Sigmoid colon (tissue), 4 donors: ENCODE measurements around the gene SETBP1.

Source experiments
- CTCF ChIP-seq, 4 experiments: fragments of 450-650 bp in 3 of 4; fragments of 200-600 bp in 1 of 4; IDR thresholded peaks; one replicate each; pipeline ENCODE4 v1.5.1; 2016 to 2019; ENCODE audit warnings: antibody characterized with exemption in 4 of 4, mild to moderate bottlenecking in 3 of 4, moderate library complexity in 2 of 4
- EP300 ChIP-seq, 4 donors: sonication (generic); formaldehyde crosslinking; IDR thresholded peaks; one replicate each; pipeline ENCODE4 v1.6.1; 2017; ENCODE audit warnings: antibody characterized with exemption in 4 of 4
- POLR2A ChIP-seq, 2 donors: fragments of 450-650 bp; IDR thresholded peaks; one replicate each; pipeline ENCODE4 v1.6.1; 2016; ENCODE audit warnings: antibody characterized with exemption in 2 of 2, mild to moderate bottlenecking in 2 of 2, moderate library complexity in 2 of 2
- POLR2AphosphoS5 ChIP-seq, 4 donors: sonication (generic); formaldehyde crosslinking; IDR thresholded peaks; one replicate each; pipeline ENCODE4 v1.6.1; 2017; ENCODE audit warnings: antibody characterized with exemption in 4 of 4

- TF ChIP-seq CTCF (IDR thresholded peaks at IDR 0.05) (no peak), POLR2A (IDR thresholded peaks at IDR 0.05) (no peak), POLR2AphosphoS5 (IDR thresholded peaks at IDR 0.05) (no peak), EP300 (IDR thresholded peaks at IDR 0.05) (no peak)
Measured at GRCh38 chr18:44833786-44834185, 153.1 kb downstream of the SETBP1 start.
